SK-N-SH treated with all-trans-retinoic acid at 6 μM for 48 hours (cell line): ENCODE measurements around the gene SYCP1.

Experiments
- ATAC-seq: fragments of 200-7000 bp; cut with Tn5 transposase; 3 replicates; pipeline ENCODE4 v1.9.1; 2020; ENCODE audit warnings: mild to moderate bottlenecking, moderate library complexity
- ARNTL ChIP-seq: fragments of 450-650 bp; formaldehyde crosslinking; IDR thresholded peaks from 2 replicates; pipeline ENCODE4 v1.5.0; 2020; ENCODE audit warnings: low read depth, mild to moderate bottlenecking, moderate library complexity, borderline replicate concordance
- BACH2 ChIP-seq: fragments of 250-450 bp; sonication (Bioruptor Pico); IDR thresholded peaks from 2 replicates; pipeline ENCODE4 v1.9.0; 2021; ENCODE audit warnings: mild to moderate bottlenecking, borderline replicate concordance
- CREB5 ChIP-seq: fragments of 250-450 bp; sonication (Bioruptor Pico); IDR thresholded peaks from 2 replicates; pipeline ENCODE4 v1.5.1; 2020; ENCODE audit warnings: low read depth, mild to moderate bottlenecking, moderate library complexity
- CSDC2 ChIP-seq: fragments of 250-450 bp; sonication (Bioruptor Pico); IDR thresholded peaks from 2 replicates; pipeline ENCODE4 v1.5.0; 2020; ENCODE audit warnings: mild to moderate bottlenecking, moderate library complexity
- CSRNP3 ChIP-seq: fragments of 250-450 bp; sonication (Bioruptor Pico); IDR thresholded peaks from 2 replicates; pipeline ENCODE4 v1.5.1; 2021; ENCODE audit warnings: mild to moderate bottlenecking, moderate library complexity
- ESRRG ChIP-seq: fragments of 250-450 bp; sonication (Bioruptor Pico); IDR thresholded peaks from 2 replicates; pipeline ENCODE4 v1.6.1; 2021; ENCODE audit warnings: mild to moderate bottlenecking
- GLIS3 ChIP-seq: fragments of 250-450 bp; sonication (Bioruptor Pico); IDR thresholded peaks from 2 replicates; pipeline ENCODE4 v1.5.0; 2020; ENCODE audit warnings: mild to moderate bottlenecking, moderate library complexity
- ISL1 ChIP-seq: fragments of 250-450 bp; sonication (Bioruptor Pico); IDR thresholded peaks from 2 replicates; pipeline ENCODE4 v2.1.2; 2022; ENCODE audit warnings: mild to moderate bottlenecking, moderate library complexity
- OSR1 ChIP-seq: fragments of 250-450 bp; sonication (Bioruptor Pico); IDR thresholded peaks from 2 replicates; pipeline ENCODE4 v1.8.0; 2022; ENCODE audit warnings: moderate library complexity, mild to moderate bottlenecking, inconsistent platforms
- PATZ1 ChIP-seq: fragments of 250-450 bp; sonication (Bioruptor Pico); IDR thresholded peaks from 2 replicates; pipeline ENCODE4 v1.8.0; 2020; ENCODE audit warnings: mild to moderate bottlenecking, moderate library complexity, borderline replicate concordance
- POU6F1 ChIP-seq: fragments of 250-450 bp; sonication (Bioruptor Pico); IDR thresholded peaks from 2 replicates; pipeline ENCODE4 v1.8.0; 2021; ENCODE audit warnings: low read depth, mild to moderate bottlenecking, moderate library complexity, borderline replicate concordance
- PPARA ChIP-seq: fragments of 250-450 bp; sonication (Bioruptor Pico); IDR thresholded peaks from 2 replicates; pipeline ENCODE4 v1.5.0; 2020; ENCODE audit warnings: mild to moderate bottlenecking, borderline replicate concordance
- RARB ChIP-seq: fragments of 250-450 bp; sonication (Bioruptor Pico); IDR thresholded peaks from 2 replicates; pipeline ENCODE4 v1.8.0; 2021; ENCODE audit warnings: mild to moderate bottlenecking, moderate library complexity
- SNAI2 ChIP-seq: fragments of 250-450 bp; sonication (Bioruptor Pico); IDR thresholded peaks from 2 replicates; pipeline ENCODE4 v1.5.0; 2020; ENCODE audit warnings: mild to moderate bottlenecking, moderate library complexity
- TCF4 ChIP-seq: fragments of 250-450 bp; sonication (Bioruptor Pico); IDR thresholded peaks from 2 replicates; pipeline ENCODE4 v1.8.0; 2021; ENCODE audit warnings: mild to moderate bottlenecking, moderate library complexity, borderline replicate concordance
- TOX ChIP-seq: fragments of 250-450 bp; sonication (Bioruptor Pico); IDR thresholded peaks from 2 replicates; pipeline ENCODE4 v1.8.0; 2021; ENCODE audit warnings: mild to moderate bottlenecking, moderate library complexity, borderline replicate concordance
- TSHZ2 ChIP-seq: fragments of 250-450 bp; sonication (Bioruptor Pico); IDR thresholded peaks from 2 replicates; pipeline ENCODE4 v1.5.0; 2020; ENCODE audit warnings: mild to moderate bottlenecking, moderate library complexity
- ZC3H10 ChIP-seq: fragments of 250-450 bp; sonication (Bioruptor Pico); IDR thresholded peaks from 2 replicates; pipeline ENCODE4 v1.5.1; 2021; ENCODE audit warnings: mild to moderate bottlenecking, moderate library complexity
- ZFP3 ChIP-seq: fragments of 250-450 bp; sonication (Bioruptor Pico); IDR thresholded peaks from 2 replicates; pipeline ENCODE4 v1.5.0; 2020; ENCODE audit warnings: mild to moderate bottlenecking, moderate library complexity
- ZFP30 ChIP-seq: fragments of 450-650 bp; formaldehyde crosslinking; IDR thresholded peaks from 2 replicates; pipeline ENCODE4 v1.5.0; 2022; ENCODE audit warnings: mild to moderate bottlenecking, moderate library complexity
- ZNF565 ChIP-seq: fragments of 450-650 bp; formaldehyde crosslinking; conservative IDR thresholded peaks from 2 replicates; pipeline ENCODE4 v1.5.0; 2020; ENCODE audit warnings: low read depth, mild to moderate bottlenecking, moderate library complexity
- ZNF70 ChIP-seq: fragments of 450-650 bp; formaldehyde crosslinking; IDR thresholded peaks from 2 replicates; pipeline ENCODE4 v1.5.0; 2020; ENCODE audit warnings: mild to moderate bottlenecking, moderate library complexity
- ZNF8 ChIP-seq: fragments of 450-650 bp; formaldehyde crosslinking; IDR thresholded peaks from 2 replicates; pipeline ENCODE4 v1.5.0; 2020; ENCODE audit warnings: mild to moderate bottlenecking, moderate library complexity

The SYCP1 gene

GRCh38 chr1:114854693-114855320, at the start of gene SYCP1:
Gene SYCP1 (plus strand): TSS chr1:114854863. CDS start chr1:114855465, 602 bp downstream.
- no peak for ATAC-seq
- no peak for TF ChIP-seq ZNF8 (CRISPR knock-in tag)
- no peak for TF ChIP-seq TSHZ2 (CRISPR knock-in tag)
- no peak for TF ChIP-seq PPARA (CRISPR knock-in tag)

- TF ChIP-seq CSDC2 (no peak), PATZ1 (CRISPR knock-in tag) (no peak), POU6F1 (CRISPR knock-in tag) (no peak), ZNF565 (CRISPR knock-in tag) (no peak), ZC3H10 (CRISPR knock-in tag) (no peak), SNAI2 (CRISPR knock-in tag) (no peak), TSHZ2 (CRISPR knock-in tag) (no peak), GLIS3 (no peak), TCF4 (CRISPR knock-in tag) (no peak), BACH2 (CRISPR knock-in tag) (no peak), ARNTL (no peak), TOX (CRISPR knock-in tag) (no peak), OSR1 (CRISPR knock-in tag) (no peak), ESRRG (CRISPR knock-in tag) (no peak), ZNF70 (no peak), RARB (no peak)
- ATAC-seq: no peak
Measured at GRCh38 chr1:114819869-114820268, 34.8 kb upstream of the SYCP1 start.

GRCh38 chr1:114820392-114820791, 34.3 kb upstream of the SYCP1 start:
- no peak for ATAC-seq
- no peak for TF ChIP-seq ISL1 (CRISPR knock-in tag)
- no peak for TF ChIP-seq CREB5 (CRISPR knock-in tag)
- no peak for TF ChIP-seq POU6F1 (CRISPR knock-in tag)
- no peak for TF ChIP-seq ARNTL
- TF ChIP-seq RARB: no peak
- no peak for TF ChIP-seq ZNF8 (CRISPR knock-in tag)
- no peak for TF ChIP-seq TCF4 (CRISPR knock-in tag)
- TF ChIP-seq ZC3H10 (CRISPR knock-in tag): no peak
- no peak for TF ChIP-seq CSDC2
- TF ChIP-seq CSRNP3 (CRISPR knock-in tag): no peak
- TF ChIP-seq ZNF565 (CRISPR knock-in tag): no peak
- no peak for TF ChIP-seq TOX (CRISPR knock-in tag)
- no peak for TF ChIP-seq GLIS3
- TF ChIP-seq ZFP3 (CRISPR knock-in tag): no peak
- no peak for TF ChIP-seq ESRRG (CRISPR knock-in tag)
- TF ChIP-seq ZFP30 (CRISPR knock-in tag): no peak
- TF ChIP-seq BACH2 (CRISPR knock-in tag): no peak
- TF ChIP-seq SNAI2 (CRISPR knock-in tag): no peak
- TF ChIP-seq PPARA (CRISPR knock-in tag): no peak
